ENCODE data around the gene DCLRE1C. TPM values are rescaled to one million over a fixed set of nuclear protein-coding genes. Genes with fewer than 3 reads are reported as not detected.
"Not testable (repeated sequence)": the region's sequence is repeated elsewhere in the genome, so short reads cannot be mapped to it uniquely, and the experiment has no call there.

The DCLRE1C gene
- total RNA-seq, 1 donor from 2014 or later: 13.6 TPM

DNA sequence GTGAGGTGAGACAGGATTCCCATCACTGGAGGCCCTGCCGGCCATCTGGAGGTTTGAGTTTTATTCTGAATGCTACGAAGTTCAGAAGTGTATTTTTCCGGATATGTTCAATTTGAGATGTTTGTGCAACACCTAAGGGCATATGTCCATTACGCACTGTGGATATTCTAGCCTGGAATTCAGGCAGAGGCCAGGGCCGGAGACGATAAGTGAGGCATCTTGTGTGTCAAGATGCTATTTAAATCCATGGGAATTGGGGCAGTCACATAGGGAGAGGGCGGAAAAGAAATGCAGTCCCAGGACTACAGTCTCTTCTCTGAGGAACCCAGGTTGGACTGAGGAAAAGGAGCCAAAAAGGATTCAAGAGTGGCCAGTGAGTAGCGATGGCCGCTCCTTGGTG is 77.1 kb downstream of the DCLRE1C start:
- TF ChIP-seq, protein P1, sequence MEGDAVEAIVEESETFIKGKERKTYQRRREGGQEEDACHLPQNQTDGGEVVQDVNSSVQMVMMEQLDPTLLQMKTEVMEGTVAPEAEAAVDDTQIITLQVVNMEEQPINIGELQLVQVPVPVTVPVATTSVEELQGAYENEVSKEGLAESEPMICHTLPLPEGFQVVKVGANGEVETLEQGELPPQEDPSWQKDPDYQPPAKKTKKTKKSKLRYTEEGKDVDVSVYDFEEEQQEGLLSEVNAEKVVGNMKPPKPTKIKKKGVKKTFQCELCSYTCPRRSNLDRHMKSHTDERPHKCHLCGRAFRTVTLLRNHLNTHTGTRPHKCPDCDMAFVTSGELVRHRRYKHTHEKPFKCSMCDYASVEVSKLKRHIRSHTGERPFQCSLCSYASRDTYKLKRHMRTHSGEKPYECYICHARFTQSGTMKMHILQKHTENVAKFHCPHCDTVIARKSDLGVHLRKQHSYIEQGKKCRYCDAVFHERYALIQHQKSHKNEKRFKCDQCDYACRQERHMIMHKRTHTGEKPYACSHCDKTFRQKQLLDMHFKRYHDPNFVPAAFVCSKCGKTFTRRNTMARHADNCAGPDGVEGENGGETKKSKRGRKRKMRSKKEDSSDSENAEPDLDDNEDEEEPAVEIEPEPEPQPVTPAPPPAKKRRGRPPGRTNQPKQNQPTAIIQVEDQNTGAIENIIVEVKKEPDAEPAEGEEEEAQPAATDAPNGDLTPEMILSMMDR (IDR thresholded peaks at IDR 0.05): no peak
- Histone ChIP-seq H3K9me3 (no peaks in the 10 kb centered on the region), H3K4me3 (no peak overlapping the region), H3K27ac (no peak overlapping the region), H3K27me3 (ENCODE audit: low read depth) (no peaks in the 10 kb centered on the region), H3K4me1 (peaks cover 22% of the 10 kb centered on the region), H3K36me3 (no peaks in the 10 kb centered on the region)
- DNase-seq (no peak), ATAC-seq (no peak)
- intact Hi-C loops (cut with DNase I): no loop called here

DNA sequence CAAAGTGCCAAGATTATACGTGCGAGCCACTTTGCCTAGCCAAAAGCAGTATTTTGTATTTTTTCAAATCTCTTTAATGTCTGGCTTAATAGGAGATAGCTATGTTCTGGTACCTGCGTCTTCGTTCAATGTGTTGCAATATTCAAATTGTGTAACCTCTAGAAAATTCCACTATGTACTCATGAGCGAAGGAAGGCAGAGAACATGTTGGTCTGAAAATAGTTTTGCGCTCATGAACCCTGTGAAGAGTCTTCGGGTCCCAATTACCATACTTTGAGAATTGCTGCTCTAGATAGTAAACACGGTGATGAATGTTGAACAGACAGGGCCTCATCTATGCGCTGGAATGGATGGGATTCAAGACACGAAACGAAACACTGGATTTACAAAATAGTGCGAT is 78.0 kb downstream of the DCLRE1C start:
- DNase-seq (no peak), ATAC-seq (no peak)
- intact Hi-C loops (cut with DNase I): no loop called here
- H3K4me1 ChIP-seq: peaks cover 22% of the 10 kb centered on the region
- no peak overlapping the region for H3K27ac ChIP-seq
- no peak overlapping the region for H3K4me3 ChIP-seq
- TF ChIP-seq, protein P1 (IDR thresholded peaks at IDR 0.05): no peak
- H3K36me3 ChIP-seq: peaks cover 6% of the 10 kb centered on the region
- no peaks in the 10 kb centered on the region for H3K9me3 ChIP-seq
- no peaks in the 10 kb centered on the region for H3K27me3 ChIP-seq (ENCODE audit: low read depth)

DNA sequence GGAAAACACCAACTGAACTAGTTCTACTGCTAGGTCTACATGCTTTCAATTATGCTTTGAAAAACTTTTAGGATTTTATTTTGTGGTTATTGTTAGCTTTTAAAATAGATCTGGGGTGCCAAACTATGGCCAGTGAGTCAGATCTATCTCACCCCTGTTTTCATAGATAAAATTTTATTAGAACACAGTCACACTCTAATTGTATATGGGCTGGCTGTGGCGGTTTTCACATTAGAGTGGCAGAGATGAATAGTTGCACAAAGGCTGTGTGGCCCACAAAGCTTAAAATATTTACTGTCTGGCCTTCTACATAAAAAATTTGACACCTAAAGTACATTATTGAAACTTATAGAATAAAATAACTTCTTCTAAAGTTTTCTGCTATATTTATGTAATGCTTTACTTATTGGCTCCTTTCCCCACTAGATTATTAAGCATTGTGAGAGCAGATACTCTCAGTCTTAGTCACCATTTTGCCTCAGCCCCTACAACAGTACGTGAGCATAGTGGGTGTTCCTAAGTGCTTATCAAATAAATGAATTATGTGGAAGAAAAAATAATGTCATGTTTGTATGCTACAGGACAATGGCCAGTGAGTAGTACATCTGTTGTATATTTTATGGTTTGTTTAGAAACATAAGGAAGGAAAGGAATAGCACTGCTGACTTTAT is 80.7 kb downstream of the DCLRE1C start:
- intact Hi-C loops (cut with DNase I): no loop called here
- H3K4me3 ChIP-seq: no peak overlapping the region
- DNase-seq (no peak), ATAC-seq (no peak)
- peaks cover 10% of the 10 kb centered on the region for H3K4me1 ChIP-seq
- no peaks in the 10 kb centered on the region for H3K27me3 ChIP-seq (ENCODE audit: low read depth)
- no peaks in the 10 kb centered on the region for H3K9me3 ChIP-seq
- TF ChIP-seq, protein P1 (IDR thresholded peaks at IDR 0.05): no peak
- no peak overlapping the region for H3K27ac ChIP-seq
- H3K36me3 ChIP-seq: peaks cover 29% of the 10 kb centered on the region

DNA sequence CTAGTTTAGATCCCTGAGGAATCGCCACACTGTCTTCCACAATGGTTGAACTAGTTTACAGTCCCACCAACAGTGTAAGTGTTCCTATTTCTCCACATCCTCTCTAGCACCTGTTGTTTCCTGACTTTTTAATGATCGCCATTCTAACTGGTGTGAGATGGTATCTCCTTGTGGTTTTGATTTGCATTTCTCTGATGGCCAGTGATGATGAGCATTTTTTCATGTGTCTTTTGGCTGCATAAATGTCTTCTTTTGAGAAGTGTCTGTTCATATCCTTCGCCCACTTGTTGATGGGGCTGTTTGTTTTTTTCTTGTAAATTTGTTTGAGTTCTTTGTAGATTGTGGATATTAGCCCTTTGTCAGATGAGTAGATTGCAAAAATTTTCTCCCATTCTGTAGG is 89.0 kb downstream of the DCLRE1C start:
- intact Hi-C loops (cut with DNase I); ATAC-seq; H3K27me3 ChIP-seq (ENCODE audit: low read depth); DNase-seq; H3K9me3 ChIP-seq; H3K27ac ChIP-seq; H3K4me3 ChIP-seq; H3K4me1 ChIP-seq: not testable (repeated sequence)
- H3K36me3 ChIP-seq: peaks cover 36% of the 10 kb centered on the region

DNA sequence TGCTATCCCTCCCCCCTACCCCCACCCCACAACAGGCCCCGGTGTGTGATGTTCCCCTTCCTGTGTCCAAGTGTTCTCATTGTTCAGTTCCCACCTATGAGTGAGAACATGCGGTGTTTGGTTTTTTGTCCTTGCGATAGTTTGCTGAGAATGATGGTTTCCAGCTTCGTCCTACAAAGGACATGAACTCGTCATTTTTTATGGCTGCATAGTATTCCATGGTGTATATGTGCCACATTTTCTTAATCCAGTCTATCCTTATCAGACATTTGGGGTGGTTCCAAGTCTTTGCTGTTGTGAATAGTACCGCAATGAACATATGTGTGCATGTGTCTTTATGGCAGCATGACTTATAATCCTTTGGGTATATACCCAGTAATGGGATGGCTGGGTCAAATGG is 89.4 kb downstream of the DCLRE1C start:
- H3K9me3 ChIP-seq; H3K4me3 ChIP-seq; intact Hi-C loops (cut with DNase I); H3K27ac ChIP-seq; H3K4me1 ChIP-seq; ATAC-seq; DNase-seq; H3K27me3 ChIP-seq (ENCODE audit: low read depth): not testable (repeated sequence)
- H3K36me3 ChIP-seq: peaks cover 32% of the 10 kb centered on the region

DNA sequence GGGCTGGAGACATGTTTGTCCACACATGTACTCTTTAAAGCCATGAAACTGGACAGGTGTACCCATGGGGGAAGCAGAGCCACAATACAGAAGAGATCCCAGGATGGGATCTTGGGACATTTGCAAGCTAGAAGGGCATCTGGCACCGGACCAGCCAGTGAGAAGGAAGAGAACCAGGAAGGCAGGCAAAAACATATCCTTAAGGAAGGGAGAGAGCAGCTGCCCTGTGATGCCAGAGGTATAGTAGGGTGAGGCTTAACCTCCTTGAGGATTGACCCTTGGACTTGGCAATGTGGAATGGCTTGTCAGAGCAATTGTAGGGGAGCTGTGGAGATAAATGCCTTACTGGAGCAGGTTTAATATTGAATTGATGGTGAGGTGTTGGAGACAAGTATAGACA is 93.1 kb downstream of the DCLRE1C start:
- peaks cover 31% of the 10 kb centered on the region for H3K36me3 ChIP-seq
- no peak for DNase-seq
- H3K27ac ChIP-seq: no peak overlapping the region

More for the DNA sequence above, 93.1 kb downstream of the DCLRE1C start:
- Histone ChIP-seq H3K4me1 (peaks cover 6% of the 10 kb centered on the region), H3K9me3 (no peaks in the 10 kb centered on the region), H3K27me3 (ENCODE audit: low read depth) (no peaks in the 10 kb centered on the region), H3K4me3 (no peak overlapping the region)
- no peak for ATAC-seq
- TF ChIP-seq, protein P1 (IDR thresholded peaks at IDR 0.05): no peak
- intact Hi-C loops (cut with DNase I): no loop called here

Data from lower lobe of right lung (tissue), 2 donors.